Stimulated activated CD4-positive, alpha-beta T cell treated with anti-CD3 and anti-CD28 coated beads, TNF-alpha, amount 100 ng/mL, for 24 hours (primary cell): ENCODE results near the gene KRT83.

Experiments used
- DNase-seq, 3 experiments: peaks; one replicate each; pipeline ENCODE4 v3.0.0-alpha.2; 2020; ENCODE audit warnings: low read depth in 3 of 3

The KRT83 gene

GRCh38 chr12:52320784-52321400 lies at the start of gene KRT83:
Gene KRT83, minus strand, starts transcription at chr12:52321398. Its CDS starts 63 bp downstream, at chr12:52321335.
- no peak for DNase-seq

DNA sequence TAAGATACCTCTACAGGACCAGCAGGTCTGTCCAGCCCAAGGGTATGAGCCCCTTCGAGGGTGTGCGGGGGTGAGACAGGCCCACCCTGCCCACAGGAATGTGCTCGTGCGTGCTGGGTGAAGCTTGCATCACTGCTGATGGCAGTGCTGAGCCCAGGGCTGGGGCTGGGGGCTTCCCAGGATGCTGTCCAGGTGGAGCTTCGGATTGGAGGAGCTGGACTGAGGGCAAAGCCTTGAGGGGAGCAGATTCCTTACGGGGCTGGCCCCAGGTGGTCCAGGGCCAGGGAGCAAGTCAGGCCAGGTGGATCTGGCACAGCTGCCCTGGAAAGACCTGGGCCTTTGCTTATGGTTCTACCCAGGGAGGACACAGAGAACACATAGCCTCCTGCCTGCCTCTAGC lies 48.6 kb upstream of the KRT83 start:
- DNase-seq, result no peak

DNA sequence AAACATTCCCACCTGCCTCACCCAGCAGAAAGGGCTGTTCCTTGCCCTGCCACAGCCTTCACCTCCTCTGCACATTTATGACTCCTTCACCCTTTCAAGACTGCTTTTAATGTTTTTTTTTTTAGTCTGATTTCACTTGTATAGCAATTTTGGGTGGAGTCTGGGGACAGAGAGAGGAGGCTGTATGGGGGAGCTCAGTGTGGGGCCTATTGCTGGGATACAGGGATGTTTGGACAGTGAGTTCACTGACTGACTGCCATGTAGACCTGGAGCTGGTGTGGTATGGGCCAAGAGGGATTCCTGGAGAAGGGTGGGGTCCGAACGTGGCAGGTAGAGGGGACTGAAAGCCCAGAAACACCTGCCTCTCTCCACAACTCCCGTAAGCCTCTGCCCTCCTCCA lies 48.0 kb upstream of the KRT83 start:
- DNase-seq, result no peak

DNA sequence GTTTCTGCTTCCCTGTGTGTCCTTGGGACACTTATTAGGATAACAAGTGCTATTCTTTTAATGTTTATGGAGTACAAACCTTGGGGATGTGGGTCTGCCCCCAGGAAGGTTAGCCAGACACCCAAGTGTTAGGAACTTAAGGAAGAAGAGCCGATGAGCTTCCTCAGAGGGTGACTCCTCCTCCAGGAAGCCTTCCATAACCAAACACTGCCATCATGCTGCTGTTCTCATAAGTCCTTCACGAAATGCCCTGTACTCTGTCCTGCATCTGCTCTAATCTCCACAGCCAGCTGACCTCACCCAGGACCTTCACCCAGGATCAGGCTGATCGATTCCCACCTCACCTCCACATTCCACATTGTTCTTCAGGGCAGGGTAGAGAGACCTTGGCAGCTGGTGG lies 47.3 kb upstream of the KRT83 start:
- DNase-seq, result no peak

DNA sequence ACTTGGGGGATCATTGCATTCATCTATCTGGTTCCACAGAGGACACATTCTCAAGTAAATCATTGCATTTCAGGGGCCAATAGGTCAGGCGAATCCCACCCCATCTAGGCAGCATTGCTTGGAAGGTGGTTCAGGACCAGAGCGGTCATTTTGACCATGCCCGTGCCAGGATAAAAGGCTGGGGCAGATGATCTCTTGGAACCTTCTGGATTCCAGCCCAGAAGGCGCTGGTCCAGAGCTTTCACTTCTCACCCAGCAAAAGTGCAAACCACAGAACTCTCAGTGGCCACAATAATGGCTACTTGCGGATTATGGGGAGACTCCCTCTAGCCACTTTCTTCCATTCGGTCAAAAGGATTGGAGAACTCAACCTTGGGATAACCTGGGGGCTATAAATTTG lies 46.7 kb upstream of the KRT83 start:
- no peak for DNase-seq

- no peak for DNase-seq
Measured at GRCh38 chr12:52366738-52367485, 45.7 kb upstream of the KRT83 start, which contains the start of gene KRT85. Gene KRT85, minus strand, starts transcription at chr12:52367481. Its CDS starts 76 bp downstream, at chr12:52367405.

- DNase-seq, result no peak
Measured at GRCh38 chr12:52364901-52365489, 43.8 kb upstream of the KRT83 start.

- no peak for DNase-seq
Measured at GRCh38 chr12:52364061-52364460, 42.9 kb upstream of the KRT83 start.

DNA sequence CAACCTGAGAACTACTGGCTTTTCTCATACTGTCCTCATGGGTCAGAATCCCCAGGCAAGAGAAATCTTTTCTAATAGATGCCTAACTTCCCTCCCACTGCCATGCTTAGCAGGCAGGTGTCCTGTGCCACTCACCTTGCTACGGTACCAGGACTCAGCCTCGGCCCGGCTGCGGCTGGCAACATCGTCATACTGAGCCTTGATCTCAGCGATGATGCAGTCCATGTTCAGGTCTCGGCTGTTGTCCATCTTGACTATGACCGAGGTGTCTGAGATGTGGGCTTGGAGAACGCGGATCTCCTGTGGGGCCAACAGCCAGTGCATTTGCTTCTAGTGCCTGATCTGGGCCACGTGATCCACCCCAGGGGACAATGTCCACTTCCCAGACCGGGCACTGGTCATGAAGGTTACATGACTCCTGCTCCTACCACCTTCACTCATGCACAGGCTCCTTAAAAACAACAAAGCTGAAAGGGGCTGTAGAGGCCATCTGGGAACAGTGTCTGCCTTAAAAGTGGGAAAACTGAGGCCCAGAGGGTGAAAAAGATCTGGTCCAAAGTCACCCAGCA lies 42.0 kb upstream of the KRT83 start:
- no peak for DNase-seq

GRCh38 chr12:52362118-52362726 lies 41.0 kb upstream of the KRT83 start:
- no peak for DNase-seq

DNA sequence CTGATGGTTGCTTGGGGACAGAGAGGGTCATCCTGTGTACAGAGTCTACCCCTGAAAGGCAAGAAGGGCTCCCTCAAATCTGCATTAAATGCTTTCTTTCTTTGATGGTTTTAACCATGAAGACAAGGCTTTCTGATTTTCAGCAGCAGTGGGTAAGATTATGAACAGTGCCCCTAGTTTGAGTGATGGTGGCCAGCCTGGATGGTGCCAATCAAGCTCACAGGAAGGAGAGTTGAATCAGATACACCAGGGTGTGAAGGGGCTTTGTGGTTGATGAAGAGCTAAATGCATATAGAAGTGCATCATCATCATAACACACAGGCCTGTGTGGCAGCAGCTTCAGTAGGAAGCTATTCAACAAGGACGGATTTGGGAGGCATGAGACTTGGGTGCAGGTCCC lies 40.4 kb upstream of the KRT83 start:
- no peak for DNase-seq

- no peak for DNase-seq
Measured at GRCh38 chr12:52360663-52361271, 39.6 kb upstream of the KRT83 start.

- DNase-seq, result no peak
Measured at GRCh38 chr12:52360106-52360662, 39.0 kb upstream of the KRT83 start.

- no peak for DNase-seq
Measured at GRCh38 chr12:52359621-52360061, 38.4 kb upstream of the KRT83 start.

DNA sequence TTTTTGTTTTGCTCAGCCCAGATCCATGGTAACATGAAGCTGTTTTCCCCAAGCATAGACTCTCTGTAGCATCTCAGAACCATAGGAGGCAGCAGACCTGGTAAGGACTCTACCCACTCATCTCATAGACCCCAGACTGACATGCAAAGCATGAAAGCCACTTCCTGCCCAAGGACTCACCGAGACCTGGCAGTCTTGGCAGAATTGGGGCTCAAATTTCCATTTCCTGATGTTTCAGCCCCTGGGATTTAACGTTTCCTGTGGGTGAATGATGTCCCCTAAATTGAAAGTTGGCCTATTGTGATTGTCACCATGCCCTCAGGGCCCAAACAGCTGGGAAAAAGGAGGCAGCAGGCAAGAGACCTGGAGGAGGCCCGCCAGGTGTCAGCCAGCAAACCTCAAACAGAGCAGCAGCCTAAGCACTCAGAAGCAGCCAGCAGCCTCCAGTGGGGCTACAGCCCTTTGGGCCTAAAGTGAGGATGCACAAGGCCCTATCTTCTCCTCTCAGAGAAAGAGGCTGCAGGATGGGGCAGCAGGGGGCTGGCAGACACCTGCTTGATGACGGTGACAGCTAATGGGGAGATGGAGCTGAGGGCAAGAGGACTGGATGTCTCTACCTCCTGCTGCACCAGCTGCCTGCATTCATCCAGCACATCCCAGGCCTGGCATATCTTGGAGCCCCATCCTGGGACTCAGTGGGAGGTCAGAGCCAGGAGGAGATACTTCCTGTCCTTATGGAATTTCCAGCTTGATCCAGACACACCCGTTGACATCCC lies 37.6 kb upstream of the KRT83 start:
- DNase-seq, result no peak

DNA sequence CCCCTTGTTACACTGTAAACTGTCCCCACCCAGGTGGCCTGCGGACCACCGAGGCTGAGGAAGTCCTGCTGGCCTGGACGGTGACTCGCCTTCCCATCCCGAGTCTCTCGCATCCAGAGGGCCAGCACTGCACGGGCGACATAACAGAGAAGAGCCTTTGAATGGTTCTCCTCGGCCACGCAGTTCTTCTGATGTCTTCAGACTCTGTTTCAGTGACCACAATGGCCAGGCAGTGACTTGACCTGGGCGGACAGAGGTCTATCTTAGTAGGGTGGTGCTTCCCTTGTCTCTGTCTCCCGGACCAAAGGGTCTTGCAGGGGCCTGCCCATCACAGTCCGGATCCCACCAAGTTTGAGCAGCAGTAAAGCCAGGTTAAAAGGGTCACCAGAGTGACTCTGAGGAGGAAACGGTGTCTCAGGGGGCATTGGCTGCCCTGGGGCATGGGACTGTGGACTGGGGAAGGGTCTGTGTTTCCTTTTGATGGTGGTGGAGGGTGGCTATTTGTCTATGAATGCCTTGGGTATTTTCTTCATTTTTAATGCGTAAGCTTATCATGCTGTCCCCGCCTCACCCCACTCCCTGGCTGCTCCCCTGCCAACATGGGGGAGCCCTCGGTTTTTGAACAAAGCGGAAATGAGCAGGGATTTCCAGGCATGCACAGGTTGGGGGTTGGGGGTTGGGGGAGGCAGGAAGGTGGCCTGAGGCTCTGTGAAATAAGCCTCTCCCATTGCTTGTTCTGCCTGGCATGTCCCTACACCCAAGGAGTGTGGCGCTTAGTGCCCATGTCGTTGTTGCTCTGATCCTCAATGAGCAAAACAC lies 35.8 kb upstream of the KRT83 start:
- no peak for DNase-seq

GRCh38 chr12:52356031-52356761 lies 35.0 kb upstream of the KRT83 start:
- DNase-seq, result no peak

DNA sequence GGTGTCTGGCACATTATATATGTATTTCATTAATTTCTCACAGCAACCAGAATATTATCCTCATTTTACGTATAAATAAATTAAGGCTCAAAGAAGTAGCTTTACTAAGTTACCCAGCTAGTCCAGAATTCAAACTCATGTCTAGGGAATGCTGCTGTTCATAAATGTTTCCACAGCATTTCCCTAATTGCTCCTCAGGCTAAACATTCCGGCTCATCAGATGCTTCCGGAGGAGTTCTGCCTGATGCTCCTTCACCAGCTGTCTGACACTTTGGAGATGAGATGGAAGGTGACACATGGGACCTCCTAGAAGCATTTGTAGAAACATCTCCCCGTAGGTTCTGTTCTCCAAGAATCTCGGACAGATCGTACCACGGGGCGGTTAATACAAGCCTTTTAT lies 34.0 kb upstream of the KRT83 start:
- DNase-seq, result no peak

GRCh38 chr12:52354200-52354599 lies 33.0 kb upstream of the KRT83 start:
- DNase-seq, result no peak
